RPMI8226 (cell line): ENCODE results near the gene FGF9.
A peak's percentile ranks its signal among the peaks of the same experiment; 100 is the strongest.

ENCODE experiments used
- DNase-seq: peaks from one replicate; pipeline ENCODE4 v3.0.0-alpha.2; 2015

Gene FGF9

GRCh38 chr13:21675095-21675991 is 4.5 kb downstream of the FGF9 start:
- peak; percentile 82 for DNase-seq

- peak; percentile 16 for DNase-seq
Observed at GRCh38 chr13:21676611-21677021, 5.7 kb downstream of the FGF9 start.

- no peak for DNase-seq
Observed at GRCh38 chr13:21677075-21677623, 6.3 kb downstream of the FGF9 start.

- no peak for DNase-seq
Observed at GRCh38 chr13:21683034-21683733, 12.3 kb downstream of the FGF9 start.

- no peak for DNase-seq
Observed at GRCh38 chr13:21684576-21684975, 13.7 kb downstream of the FGF9 start.

- no peak for DNase-seq
Observed at GRCh38 chr13:21685485-21686064, 14.7 kb downstream of the FGF9 start.

GRCh38 chr13:21686751-21687391 is 16.0 kb downstream of the FGF9 start:
- peak; percentile 56 for DNase-seq

- no peak for DNase-seq
Observed at GRCh38 chr13:21688056-21688455, 17.2 kb downstream of the FGF9 start.

- DNase-seq: no peak
Observed at GRCh38 chr13:21689097-21689496, 18.2 kb downstream of the FGF9 start.

GRCh38 chr13:21690955-21691354 is 20.1 kb downstream of the FGF9 start:
- DNase-seq: no peak

GRCh38 chr13:21691500-21691899 is 20.6 kb downstream of the FGF9 start:
- DNase-seq: no peak

GRCh38 chr13:21691928-21692327 is 21.1 kb downstream of the FGF9 start:
- no peak for DNase-seq

GRCh38 chr13:21694831-21695230 is 24.0 kb downstream of the FGF9 start:
- no peak for DNase-seq

GRCh38 chr13:21695546-21695945 is 24.7 kb downstream of the FGF9 start:
- no peak for DNase-seq

GRCh38 chr13:21696865-21697448 is 26.1 kb downstream of the FGF9 start:
- DNase-seq: no peak

GRCh38 chr13:21698817-21699679 is 28.2 kb downstream of the FGF9 start:
- DNase-seq: no peak

- DNase-seq: no peak
Observed at GRCh38 chr13:21701460-21701859, 30.6 kb downstream of the FGF9 start.

- DNase-seq: no peak
Observed at GRCh38 chr13:21703846-21704245, 33.0 kb downstream of the FGF9 start.

GRCh38 chr13:21707586-21707985 is 36.7 kb downstream of the FGF9 start:
- DNase-seq: no peak

GRCh38 chr13:21709697-21710096 is 38.8 kb downstream of the FGF9 start:
- DNase-seq: no peak

GRCh38 chr13:21710163-21710562 is 39.3 kb downstream of the FGF9 start:
- DNase-seq: no peak

GRCh38 chr13:21717817-21718216 is 46.9 kb downstream of the FGF9 start:
- no peak for DNase-seq
